Measurements from ENCODE around the gene KCNK10.
"Not testable (repeated sequence)": the region's sequence is repeated elsewhere in the genome, so short reads cannot be mapped to it uniquely, and the experiment has no call there.

KCNK10 gene

GRCh38 chr14:88266474-88266873 is 56.6 kb downstream of the KCNK10 start:
- no peak for DNase-seq

DNA sequence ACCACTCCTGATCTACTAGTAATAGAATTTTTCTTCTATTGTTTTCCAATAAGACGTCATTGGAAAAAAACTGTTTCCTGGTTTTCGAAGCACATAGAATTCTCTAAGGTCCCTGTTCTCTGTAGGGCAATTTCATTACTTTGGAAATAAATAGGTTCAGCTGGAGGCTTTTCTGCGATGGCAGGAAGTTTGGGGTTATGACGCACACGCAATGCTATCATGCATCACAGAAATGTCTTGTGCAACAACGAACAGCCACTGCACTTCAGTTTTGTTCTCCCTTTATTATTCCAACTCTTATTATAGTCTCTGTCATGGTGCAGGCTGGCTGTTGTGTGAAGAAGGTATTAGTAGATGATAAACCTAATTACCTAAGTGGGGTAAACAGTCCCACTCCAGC is 59.0 kb downstream of the KCNK10 start:
- no peak for DNase-seq

GRCh38 chr14:88261302-88261701 is 61.8 kb downstream of the KCNK10 start:
- DNase-seq, result not testable (repeated sequence)

DNA sequence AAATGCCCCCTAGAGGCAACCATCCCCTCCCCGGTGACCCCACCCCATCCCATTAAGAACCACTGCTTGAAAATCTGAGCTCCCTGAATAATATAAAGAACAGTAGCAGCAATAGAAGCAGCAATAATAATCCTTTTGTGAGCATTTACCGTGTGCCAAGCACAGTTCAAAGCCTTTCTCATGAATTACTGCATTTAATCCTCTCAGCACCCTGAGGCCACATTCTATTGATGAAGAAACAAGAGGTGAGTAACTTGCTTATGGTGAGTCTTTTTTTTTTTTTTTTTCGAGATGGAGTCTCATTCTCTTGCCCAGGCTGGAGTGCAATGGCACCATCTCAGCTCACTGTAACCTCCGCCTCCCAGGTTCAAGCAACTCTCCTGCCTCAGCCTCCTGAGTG is 65.0 kb downstream of the KCNK10 start:
- DNase-seq, result no peak

- DNase-seq, result no peak
Measured at GRCh38 chr14:88256997-88257950, 65.8 kb downstream of the KCNK10 start.

- DNase-seq, result no peak
Measured at GRCh38 chr14:88255798-88256197, 67.3 kb downstream of the KCNK10 start.

DNA sequence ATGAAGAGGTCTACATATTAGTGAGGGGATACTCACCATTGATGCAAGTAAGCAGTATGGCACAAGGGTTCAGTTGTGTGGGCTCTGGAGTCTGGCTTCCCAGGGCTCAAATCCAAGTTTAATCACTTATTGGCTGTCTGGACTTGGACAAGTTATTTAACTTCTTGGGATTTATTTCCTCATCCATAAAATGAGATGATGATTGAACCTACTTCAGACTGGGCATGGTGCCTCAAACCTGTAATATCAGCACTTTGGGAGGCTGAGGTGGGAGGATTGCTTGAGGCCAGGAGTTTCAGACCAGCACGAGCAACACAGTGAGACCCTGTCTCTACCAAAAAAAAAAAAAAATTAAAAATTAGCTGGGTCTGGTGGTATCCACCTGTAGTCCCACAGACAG is 67.9 kb downstream of the KCNK10 start:
- no peak for DNase-seq

GRCh38 chr14:88252498-88252897 is 70.6 kb downstream of the KCNK10 start:
- no peak for DNase-seq

GRCh38 chr14:88251650-88252049 is 71.4 kb downstream of the KCNK10 start:
- DNase-seq, result no peak

DNA sequence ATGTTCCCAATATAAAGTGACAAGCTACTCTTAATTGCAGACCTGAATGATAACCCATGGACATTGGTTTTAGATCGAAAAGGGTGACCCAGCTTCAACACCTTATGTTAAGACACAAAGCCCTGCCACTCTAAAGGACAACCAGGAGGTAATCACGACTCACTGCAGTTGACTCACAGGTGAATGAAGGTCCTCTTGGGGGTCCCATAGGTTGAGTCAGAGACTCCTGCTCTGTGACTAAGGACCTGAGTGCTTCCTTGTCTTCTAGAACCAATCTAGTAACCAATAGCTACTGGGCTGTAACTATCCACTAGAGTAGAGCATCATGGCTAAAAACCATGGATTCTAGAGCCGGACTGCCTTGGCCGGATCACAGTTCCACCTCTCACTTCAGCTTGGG is 73.8 kb downstream of the KCNK10 start:
- no peak for DNase-seq

DNA sequence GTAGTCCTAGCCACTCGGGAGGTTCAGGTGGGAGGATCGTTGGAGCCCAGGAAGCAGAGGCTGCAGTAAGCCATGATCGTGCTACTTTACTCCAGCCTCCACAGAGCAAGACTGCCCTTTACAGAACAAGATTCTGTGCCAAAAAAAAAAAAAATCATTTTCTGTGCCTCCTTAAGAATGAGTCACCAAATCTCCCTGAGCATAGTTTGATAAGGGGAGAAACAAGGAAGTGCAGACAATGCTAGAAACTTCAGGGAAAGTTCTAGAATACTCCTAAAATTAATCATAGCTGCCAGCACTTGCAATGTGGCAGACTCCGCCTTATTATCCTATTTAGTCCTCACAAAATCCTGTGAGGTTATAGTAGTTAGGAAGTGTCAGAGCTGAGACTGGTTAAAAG is 74.5 kb downstream of the KCNK10 start:
- DNase-seq, result no peak

- no peak for DNase-seq
Measured at GRCh38 chr14:88247228-88247627, 75.8 kb downstream of the KCNK10 start.

DNA sequence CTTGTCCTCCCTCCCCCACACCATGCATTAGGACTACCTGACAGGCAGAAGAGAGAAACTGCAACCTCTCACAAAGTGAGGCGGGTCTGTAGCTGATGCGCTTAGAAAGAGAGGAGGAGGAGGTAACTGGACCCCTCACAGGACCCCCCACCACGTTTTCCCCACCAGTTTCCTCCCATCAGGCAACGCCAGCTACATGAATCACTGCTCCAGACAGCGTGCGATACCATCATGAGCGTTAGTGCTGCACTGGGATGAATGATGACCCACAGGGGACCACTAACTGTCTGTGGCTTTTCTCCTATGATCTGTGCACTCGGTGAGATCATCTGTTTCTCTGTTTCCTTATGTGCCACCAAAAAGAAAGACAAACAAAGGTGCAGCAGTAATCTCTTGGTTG is 77.7 kb downstream of the KCNK10 start:
- DNase-seq, result no peak

GRCh38 chr14:88243946-88244345 is 79.1 kb downstream of the KCNK10 start:
- DNase-seq, result no peak

GRCh38 chr14:88242446-88242845 is 80.6 kb downstream of the KCNK10 start:
- no peak for DNase-seq

DNA sequence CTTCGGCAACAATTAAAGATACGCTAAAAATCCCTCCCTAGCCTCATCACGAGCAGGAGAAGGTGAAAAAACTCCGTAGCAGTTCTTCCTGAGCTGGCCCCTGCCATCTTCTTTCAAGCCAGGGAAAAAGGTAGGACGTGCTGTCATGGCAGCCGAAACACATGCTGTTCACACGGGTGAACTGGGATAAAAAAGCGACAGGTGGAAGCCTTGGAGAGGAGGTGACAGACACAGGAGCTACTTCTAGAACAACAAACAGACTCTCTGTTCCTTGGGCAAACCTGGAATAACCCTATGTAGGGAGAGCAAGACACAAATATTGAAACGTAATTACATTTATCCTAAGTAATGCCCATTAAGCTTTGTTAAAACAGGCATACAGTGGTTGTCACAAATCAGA is 81.3 kb downstream of the KCNK10 start:
- DNase-seq, result no peak

GRCh38 chr14:88234442-88234841 is 88.6 kb downstream of the KCNK10 start:
- DNase-seq, result no peak

DNA sequence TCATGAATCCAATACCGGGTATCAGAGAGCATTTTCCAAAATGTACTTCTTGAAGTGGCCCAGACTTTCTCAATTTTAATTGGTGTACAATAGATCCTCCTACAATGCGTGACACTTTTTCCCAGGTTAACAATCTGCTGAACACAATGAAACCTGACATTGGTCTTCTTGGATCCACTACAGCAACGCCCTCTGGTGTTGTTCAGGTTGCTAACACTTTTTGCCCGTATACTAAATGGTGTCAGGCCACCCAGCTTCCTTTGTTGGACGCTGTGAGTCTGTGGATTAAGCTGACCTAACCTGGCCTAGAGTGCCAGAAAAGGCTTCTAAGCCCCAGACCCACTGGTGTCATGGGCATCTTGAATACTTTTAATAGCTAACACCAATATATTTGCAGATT is 89.2 kb downstream of the KCNK10 start:
- DNase-seq, result no peak

- DNase-seq, result no peak
Measured at GRCh38 chr14:88232771-88233170, 90.3 kb downstream of the KCNK10 start.

DNA sequence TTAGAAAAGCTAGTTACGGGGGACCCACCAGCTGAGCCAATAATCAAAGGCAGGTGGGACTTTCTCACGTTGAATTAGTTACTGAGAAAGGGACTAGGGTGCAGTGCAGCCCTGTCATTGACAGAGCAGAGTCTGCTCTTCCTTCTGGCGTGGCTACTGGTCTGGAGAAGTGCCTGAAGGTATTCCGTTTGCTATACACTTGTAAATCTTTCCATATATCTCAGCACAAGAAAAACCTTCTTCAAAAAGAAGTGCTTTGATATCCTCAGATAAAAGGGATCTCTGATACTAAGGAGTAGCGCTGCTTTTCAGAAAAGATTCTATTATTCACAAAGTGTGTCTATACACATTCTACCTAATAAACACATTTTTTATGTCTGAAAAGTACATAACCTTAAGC is 91.5 kb downstream of the KCNK10 start:
- no peak for DNase-seq

DNA sequence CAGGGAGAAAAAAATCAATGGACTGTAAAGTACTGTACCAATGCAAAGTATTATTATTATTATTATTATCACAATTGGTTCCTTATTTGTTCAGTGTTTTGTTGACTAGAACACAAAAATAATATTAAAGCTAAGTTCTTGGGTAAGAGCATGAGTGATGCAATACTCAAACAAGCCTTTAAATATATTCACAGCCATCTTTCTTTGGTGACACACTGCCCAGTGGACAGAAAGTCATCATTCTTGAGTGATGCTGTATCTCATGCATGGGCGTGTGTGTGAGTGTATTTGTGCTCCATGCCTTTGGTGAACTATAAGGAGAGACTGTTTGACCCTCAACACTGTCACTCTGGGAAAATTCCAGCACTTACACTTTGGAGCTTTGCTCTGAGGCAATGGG is 93.6 kb downstream of the KCNK10 start:
- no peak for DNase-seq

DNA sequence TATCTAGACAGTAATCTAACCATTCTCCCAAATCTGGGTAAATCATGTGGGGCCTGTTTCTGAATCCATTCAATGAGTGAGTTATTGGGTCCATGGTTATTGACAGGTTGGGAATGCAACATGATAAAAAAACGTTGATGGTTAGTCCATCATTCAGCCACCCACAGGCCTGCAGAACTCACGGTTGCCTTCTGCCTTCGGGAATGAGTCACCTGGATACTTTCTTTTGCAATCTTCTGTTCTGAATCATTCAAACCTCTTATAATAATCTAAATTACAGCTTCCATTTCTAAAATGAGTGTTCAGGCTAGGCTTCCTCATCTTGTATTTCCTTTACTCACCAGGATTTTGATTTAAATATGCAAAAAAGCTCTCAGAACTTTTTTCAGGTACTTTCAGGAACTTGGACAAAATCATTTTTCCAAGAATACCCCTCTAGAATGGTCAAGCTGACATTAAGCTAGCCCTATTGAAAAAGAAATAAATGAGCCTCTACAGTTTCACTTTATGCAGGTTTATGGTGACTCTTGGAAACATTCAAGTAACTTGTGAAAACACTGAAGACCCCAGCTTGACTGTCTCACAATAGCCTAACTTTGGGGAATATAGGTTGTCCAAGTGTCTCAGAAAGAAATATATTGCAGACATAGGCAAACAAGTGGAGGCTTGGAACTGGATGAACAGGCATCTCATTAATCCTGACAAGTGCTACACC is 94.4 kb downstream of the KCNK10 start:
- no peak for DNase-seq

GRCh38 chr14:88227693-88228092 is 95.4 kb downstream of the KCNK10 start:
- DNase-seq, result no peak

- DNase-seq, result no peak
Measured at GRCh38 chr14:88225721-88226120, 97.3 kb downstream of the KCNK10 start.
